VCaP (cell line): ENCODE measurements around the gene BIRC7.

Source experiments
- H3K27ac ChIP-seq: fragments of 450-650 bp; 2 replicates; pipeline ENCODE4 v1.5.1; 2017
- TF ChIP-seq, protein P1 (sequence below): fragments of 450-650 bp; conservative IDR thresholded peaks from 2 replicates; pipeline ENCODE4 v1.5.1; 2017; ENCODE audit warnings: mild to moderate bottlenecking, moderate library complexity

Gene BIRC7

DNA sequence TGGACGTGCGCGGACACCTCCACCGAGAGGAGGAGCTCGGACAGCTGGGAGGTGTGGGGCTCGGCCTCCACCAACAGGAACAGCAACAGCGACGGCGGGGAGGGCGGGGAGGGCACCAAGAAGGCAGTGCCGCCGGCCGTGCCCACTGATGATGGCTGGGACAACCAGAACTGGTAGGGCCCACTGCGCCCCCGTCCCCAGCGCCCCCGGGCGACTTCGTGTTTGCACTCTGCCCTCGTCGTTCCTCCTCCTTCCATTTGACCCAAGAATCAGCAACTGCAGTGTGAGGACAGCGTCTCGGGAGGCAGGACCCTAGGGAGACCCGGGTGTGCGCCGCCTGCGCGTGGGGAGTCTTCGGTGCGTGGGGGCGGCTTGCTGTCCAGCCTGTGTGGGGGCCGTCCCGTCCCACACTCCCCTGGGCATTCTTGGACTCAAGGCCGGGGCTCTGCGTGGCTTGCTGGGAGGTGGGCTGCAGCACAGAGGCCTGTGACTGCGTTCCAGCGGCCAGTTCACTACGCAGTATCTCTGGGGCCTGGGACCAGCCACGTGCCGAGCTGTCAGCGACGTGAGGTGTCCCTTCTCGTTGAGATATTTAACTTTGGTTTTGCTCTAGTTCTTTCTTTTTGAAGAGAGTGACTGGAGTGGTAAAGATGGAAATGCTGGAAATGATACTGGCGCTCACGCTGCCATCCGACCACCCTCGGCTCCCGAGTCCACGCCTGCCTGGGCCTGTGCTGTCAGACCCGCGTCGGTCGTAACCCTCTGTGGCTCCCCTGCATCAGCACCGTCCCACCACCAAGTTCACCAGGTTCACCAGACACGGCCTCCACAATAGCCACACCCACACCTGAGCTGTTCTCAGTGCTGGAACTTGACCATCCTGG, 52.2 kb downstream of the BIRC7 start:
- no peak overlapping the region for H3K27ac ChIP-seq
- TF ChIP-seq, protein P1, sequence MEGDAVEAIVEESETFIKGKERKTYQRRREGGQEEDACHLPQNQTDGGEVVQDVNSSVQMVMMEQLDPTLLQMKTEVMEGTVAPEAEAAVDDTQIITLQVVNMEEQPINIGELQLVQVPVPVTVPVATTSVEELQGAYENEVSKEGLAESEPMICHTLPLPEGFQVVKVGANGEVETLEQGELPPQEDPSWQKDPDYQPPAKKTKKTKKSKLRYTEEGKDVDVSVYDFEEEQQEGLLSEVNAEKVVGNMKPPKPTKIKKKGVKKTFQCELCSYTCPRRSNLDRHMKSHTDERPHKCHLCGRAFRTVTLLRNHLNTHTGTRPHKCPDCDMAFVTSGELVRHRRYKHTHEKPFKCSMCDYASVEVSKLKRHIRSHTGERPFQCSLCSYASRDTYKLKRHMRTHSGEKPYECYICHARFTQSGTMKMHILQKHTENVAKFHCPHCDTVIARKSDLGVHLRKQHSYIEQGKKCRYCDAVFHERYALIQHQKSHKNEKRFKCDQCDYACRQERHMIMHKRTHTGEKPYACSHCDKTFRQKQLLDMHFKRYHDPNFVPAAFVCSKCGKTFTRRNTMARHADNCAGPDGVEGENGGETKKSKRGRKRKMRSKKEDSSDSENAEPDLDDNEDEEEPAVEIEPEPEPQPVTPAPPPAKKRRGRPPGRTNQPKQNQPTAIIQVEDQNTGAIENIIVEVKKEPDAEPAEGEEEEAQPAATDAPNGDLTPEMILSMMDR, result no peak

DNA sequence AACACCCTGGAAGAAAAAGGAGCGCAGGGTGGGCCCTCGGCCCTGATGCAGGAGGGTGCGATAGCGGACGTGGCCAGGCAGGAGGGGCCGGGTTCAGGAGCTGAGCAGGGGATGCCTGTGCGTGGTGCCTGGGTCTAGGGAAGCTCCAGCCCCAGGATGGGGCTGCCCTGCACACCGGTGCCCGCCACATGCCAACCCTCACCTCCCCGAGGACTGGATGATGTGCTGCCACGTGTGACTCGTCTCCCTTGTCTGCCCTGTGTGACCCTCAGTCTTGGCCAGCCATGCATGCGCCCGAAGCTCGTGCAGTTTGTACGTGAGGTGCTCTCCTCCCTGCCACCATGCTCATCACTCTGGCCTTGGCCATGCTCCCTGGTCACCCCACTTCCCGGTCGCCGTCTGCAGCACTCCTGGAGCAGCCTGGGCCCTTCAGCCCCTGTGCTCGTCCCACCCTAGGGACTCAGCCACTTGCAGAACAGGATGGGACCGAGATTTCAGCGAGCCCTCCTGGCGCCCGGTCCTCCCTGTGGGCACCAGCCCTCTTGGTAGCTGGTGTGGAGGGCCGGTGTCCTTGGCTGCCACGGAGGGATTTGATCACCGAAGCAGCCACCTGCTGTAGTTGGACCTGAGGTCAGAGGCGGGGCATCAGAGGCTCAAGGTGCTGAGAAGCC, 53.0 kb downstream of the BIRC7 start:
- TF ChIP-seq, protein P1, result no peak

DNA sequence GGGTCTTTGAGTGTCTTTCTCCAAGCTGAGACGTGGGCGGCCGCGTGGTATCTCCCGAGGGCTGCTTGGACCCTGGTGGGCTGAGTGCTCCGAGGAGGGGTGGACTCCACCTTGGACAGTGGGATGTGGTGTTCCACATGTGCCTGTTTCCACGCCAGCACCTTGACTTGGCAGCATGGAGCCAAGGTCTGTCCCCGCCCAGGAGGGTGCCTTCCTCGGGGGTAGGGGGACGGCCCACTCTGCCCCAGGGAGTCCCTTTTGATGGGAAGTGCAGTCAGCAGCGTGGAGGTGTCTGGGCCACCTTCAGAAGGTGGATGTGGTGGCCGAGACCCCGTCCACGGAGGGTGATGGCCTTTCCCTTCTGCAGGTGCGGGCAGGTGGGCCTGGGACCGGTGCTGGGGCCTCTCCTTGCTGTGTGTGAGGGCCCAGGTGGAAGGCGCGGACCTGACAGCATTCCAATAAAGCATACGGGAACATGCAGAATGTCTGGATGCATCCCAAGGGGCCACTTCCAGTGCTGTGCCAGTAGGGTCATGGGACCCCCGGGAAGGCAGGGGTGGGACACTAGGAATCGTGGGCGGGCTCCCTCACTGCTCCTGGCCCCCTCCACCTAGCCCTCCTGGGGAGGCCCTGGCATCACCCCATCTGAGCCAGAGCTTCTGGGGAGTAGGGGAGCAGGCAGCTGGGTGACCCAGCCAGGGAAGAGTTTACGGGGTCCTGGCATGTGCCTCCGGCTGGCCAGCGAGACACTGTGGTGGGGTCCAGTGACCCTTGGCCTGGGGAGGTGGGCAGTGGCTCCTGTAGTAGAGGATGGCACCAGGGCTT, 53.8 kb downstream of the BIRC7 start:
- TF ChIP-seq, protein P1, result no peak
- H3K27ac ChIP-seq, result no peak overlapping the region

More for the DNA sequence above, 53.0 kb downstream of the BIRC7 start:
- no peak overlapping the region for H3K27ac ChIP-seq
